Stimulated activated CD4-positive, alpha-beta T cell treated with anti-CD3 and anti-CD28 coated beads, TNF-alpha, amount 100 ng/mL, for 1 hour (primary cell): ENCODE measurements around the gene EML2.
"Not testable (repeated sequence)": the region's sequence is repeated elsewhere in the genome, so short reads cannot be mapped to it uniquely, and the experiment has no call there.

Experiments
- DNase-seq, 3 donors: peaks; one replicate each; pipeline ENCODE4 v3.0.0-alpha.2; 2020; ENCODE audit warnings: low read depth in 3 of 3, low spot score in 1 of 3

EML2 gene

GRCh38 chr19:45650722-45651121 lies 11.5 kb upstream of the EML2 start:
- DNase-seq: no peak

GRCh38 chr19:45646345-45646698 lies 7.1 kb upstream of the EML2 start:
- no peak for DNase-seq

GRCh38 chr19:45645631-45646344 lies 6.6 kb upstream of the EML2 start:
- DNase-seq: peak in 1 of 3 donors; percentile 58

- no peak for DNase-seq
These were observed 6.0 kb upstream of the EML2 start for GRCh38 chr19:45645068-45645630.

- DNase-seq: no peak
These were observed 5.0 kb upstream of the EML2 start for GRCh38 chr19:45643927-45644771.

DNA sequence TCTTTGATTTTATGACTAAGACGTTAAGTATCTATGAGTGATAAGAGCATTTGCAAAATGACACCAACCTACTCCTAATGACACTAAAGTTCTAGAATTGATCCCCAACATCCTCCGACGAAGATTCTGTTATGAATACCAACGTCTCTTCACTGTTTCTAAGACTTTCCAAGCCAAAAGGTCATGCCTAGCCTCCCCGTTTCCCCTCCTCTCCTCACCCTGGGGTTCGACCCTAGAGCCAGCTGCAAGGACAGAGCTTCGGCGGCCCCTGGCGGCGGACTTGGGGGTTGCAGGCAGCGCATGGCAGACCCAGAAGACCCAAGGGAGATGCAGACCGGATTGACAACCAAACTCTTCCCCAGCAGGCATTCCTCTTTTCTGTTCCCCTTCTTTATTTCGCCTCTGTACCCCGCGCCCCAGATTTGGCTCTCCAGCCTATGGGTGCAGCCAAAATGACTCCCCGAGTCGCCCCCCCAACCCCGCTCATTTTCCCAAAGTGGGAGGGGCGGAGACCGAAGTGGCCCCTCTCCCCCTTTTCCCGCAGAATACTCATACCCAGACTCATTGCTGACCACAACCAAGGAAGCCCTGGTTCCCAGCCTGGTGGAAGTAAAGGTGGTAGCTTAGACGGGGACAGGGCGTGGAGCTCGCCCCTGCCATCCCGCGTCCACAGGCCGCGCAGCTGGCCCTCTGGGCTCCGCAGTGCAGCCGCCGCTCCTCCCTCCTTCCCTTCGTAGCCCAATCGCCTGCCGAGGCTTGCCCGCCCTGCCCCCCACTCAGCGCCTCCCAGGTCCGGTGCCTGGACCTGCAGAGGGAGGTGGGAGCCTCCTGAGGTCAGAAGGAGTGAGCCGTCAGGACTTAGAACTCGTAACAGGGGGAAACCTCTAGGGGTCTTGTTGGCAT lies 4.1 kb upstream of the EML2 start:
- DNase-seq: peak; percentile 68 to 97 (median 77)

- DNase-seq: peak in 1 of 3 donors; percentile 67
These were observed 2.3 kb upstream of the EML2 start for GRCh38 chr19:45641274-45642105.

- DNase-seq: peak in 1 of 3 donors; percentile 34
These were observed 1.7 kb upstream of the EML2 start for GRCh38 chr19:45640849-45641273.

DNA sequence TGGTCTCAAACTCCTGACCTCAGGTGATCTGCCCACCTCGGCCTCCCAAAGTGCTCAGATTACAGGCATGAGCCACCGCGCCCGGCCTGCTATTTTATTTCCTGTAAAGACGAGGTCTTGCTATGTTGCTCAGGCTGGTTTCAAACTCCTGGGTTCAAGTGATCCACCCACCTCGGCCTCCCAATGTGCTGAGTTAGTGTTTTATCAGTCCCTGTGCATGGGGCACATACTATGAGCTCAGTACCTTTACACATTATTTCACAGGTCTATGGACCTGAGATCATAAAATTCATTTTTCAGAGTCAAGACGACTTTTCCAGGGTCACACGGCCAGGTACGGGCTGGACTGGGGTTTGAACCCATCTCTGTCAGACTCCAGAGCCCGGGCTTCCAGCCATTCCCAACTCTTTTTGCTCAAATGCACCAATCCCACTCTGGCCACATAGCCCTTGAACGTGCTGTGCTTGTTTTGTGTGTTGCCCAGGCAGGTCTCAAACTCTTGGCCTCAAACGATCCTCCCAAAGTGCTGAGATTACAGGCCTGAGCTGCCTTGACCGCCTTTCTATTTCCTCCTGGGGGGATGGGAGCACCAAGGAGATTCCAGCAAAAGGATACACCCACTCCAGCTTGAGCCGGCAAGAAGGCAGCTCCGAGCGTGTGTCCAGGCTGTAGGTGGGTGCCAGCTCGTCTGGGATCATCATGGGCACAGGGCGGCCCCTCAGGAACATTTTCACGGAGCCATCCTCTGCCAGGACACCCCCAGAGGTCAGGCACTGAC lies 1.1 kb downstream of the EML2 start:
- DNase-seq: no peak

DNA sequence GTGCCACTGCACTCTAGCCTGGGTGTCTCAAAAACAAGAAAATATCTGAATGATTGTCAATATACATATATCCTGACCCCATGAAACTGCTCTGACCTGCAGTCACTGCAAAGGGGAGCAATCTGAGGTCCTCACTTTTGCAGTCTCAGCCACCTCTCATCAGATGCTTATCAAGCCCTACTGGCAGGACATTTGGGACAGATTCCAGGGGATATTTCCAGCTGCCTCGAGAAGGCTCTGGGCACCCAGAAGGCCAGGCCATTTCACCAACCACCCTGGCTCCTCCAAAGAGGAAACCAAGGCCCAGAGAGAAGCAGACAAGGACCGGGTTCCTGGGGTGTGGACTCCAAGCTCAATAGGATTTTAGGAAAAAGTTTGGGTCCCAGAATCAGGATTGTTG lies 2.3 kb downstream of the EML2 start:
- DNase-seq: no peak

- no peak for DNase-seq
These were observed 2.9 kb downstream of the EML2 start for GRCh38 chr19:45636275-45636674.

DNA sequence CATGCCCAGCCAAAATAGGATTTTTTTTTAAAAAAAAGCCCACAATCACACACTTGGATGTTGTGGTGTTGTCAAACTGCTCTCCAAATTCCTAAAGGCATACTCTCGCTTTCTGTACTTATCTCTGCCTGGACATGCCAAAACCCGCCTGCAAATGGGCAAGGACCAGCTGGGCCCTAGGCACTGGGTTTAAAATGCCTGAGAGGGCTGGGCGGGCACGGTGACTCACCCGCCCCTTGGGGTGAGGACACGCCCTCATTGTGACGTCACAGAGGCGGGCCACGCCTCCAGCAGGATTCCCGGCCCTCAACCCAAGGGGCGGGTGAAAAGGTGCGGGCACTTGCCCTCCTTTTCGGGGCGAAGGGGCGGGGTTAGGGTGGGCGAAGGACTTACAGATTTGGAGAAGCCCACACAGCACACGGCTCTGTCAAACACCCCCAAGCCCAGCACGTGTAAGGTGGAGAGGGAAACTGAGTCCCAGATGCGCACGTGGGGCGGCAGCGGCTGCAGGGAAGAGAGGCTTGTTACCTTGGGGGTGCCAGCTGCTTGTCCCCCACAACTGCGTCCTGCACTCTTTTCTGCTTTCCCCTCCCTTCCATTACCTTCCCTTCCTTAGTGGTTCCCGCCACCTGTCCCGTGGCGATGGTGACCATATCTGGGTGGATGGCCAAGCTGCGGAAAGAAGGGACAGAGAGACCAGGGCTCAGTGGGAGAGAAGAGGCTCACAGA lies 6.6 kb downstream of the EML2 start:
- peak in 1 of 3 donors; percentile 37 for DNase-seq

DNA sequence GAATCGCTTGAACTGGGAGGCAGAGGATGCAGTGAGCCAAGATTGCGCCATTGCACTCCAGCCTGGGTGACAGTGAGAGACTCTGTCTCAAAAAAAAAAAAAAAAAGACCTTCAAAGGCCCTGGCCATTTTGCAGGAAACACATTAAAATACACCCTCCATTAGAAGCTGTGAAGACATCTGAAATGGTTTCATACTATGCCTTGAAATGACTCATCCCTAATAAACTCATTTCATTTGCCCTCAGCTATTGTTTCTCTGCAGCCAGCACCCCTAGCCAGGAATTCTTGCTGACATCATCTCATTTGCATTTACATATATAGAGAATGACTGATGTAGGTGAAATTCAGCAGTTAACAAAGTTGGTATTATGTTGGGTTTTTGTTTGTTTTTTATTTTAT lies 8.7 kb downstream of the EML2 start:
- DNase-seq: no peak

- no peak for DNase-seq
These were observed 9.5 kb downstream of the EML2 start for GRCh38 chr19:45629704-45630103.

DNA sequence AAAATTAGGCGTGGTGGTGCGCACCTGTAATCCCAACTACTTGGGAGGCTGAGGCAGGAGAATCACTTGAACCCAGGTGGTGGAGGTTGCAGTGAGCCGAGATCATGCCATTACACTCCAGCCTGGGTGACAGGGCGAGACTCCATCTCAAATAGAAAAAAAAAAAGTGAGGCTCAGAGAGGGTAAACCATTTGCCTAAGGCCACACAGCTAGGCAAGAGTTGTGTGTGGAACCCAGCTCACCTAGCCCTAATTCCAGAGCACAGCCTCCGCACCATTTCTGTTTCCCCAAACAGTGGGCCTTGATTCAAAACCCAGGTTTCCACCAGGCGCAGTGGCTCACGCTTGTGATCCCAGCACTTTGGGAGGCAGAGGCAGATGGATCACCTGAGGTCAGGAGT lies 11.0 kb downstream of the EML2 start:
- not testable (repeated sequence) for DNase-seq

DNA sequence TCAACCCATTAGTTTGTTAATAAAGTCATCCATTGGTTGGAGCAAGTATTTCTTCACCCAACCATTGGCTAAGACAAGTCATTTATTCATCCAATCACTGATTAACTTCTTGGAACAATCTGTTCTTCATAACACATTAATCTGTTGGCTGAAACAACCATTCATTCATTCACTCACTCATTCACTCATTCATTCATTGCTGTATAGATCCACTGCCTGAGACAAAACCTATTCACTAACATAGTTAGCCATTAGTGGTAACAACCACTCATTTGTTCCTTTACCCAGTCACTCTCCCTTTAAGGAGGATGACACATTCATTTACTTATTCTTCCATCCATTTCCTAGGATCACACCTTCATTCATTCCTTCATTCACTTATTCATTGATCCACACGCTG lies 15.2 kb downstream of the EML2 start:
- no peak for DNase-seq

GRCh38 chr19:45621976-45622503 lies 17.2 kb downstream of the EML2 start:
- DNase-seq: no peak

DNA sequence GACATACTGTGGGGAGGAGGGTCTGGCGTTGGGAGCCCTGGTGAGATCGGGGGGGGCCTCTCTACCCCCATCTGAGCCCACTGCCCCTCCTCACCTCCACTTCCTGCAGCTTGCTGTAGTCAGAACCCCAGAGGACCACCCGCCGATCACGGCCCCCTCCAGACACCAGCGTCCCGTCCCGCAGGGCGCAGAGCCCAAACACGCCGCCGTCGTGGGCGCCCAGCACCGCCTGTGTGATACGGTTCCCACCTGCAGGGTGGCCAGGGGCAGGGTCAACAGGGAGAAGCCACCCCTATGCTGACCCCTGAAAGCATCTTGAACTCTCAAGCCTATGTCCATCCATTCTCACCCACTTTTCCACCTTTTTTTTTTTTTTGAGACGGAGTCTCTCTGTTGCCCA lies 17.8 kb downstream of the EML2 start:
- no peak for DNase-seq

DNA sequence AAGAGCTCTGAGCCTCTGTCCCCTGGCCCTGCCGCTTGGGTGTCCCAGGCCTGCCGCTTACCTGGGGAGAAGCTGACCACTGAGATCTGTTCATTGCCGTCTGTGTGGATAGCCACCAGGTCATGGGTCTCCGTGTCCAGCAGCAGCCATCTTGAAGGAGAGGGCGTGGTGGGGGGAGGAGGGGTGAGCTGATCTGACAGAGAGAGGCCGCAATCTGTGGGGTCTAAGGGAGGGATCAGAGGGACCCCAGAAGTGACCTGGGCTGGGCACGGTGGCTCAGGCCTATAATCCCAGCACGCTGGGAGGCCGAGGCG lies 22.5 kb downstream of the EML2 start:
- no peak for DNase-seq
